Parathyroid adenoma (tissue), 2 donors: ENCODE results near the gene JAK1.
A peak's percentile ranks its signal among the peaks of the same experiment; 100 is the strongest.

Source experiments
- H2AFZ ChIP-seq: fragments of 300-600 bp; sonication (generic); one replicate; pipeline ENCODE4 v1.7.0; 2017; ENCODE audit warnings: antibody characterized with exemption, mild to moderate bottlenecking
- H3K27ac ChIP-seq: fragments of 300-600 bp; sonication (generic); one replicate; pipeline ENCODE4 v1.7.0; 2017
- H3K27me3 ChIP-seq: fragments of 300-600 bp; sonication (generic); one replicate; pipeline ENCODE4 v1.7.0; 2017; ENCODE audit warnings: low read length; ENCODE audit not compliant: control insufficient read depth, insufficient read depth
- H3K36me3 ChIP-seq: fragments of 300-600 bp; sonication (generic); one replicate; pipeline ENCODE4 v1.7.0; 2017; ENCODE audit warnings: low read length; ENCODE audit not compliant: control insufficient read depth, insufficient read depth
- H3K4me1 ChIP-seq: fragments of 300-600 bp; sonication (generic); one replicate; pipeline ENCODE4 v1.7.0; 2017; ENCODE audit warnings: control low read depth
- H3K4me2 ChIP-seq: fragments of 300-600 bp; sonication (generic); one replicate; pipeline ENCODE4 v1.7.0; 2017; ENCODE audit warnings: low read length
- H3K4me3 ChIP-seq: fragments of 300-600 bp; sonication (generic); one replicate; pipeline ENCODE4 v1.7.0; 2017; ENCODE audit warnings: low read depth, low read length
- H3K79me2 ChIP-seq: fragments of 300-600 bp; sonication (generic); one replicate; pipeline ENCODE4 v1.7.0; 2017; ENCODE audit warnings: control low read depth
- H3K9ac ChIP-seq: fragments of 300-600 bp; sonication (generic); one replicate; pipeline ENCODE4 v1.7.0; 2017; ENCODE audit warnings: mild to moderate bottlenecking
- H3K9me3 ChIP-seq: fragments of 300-600 bp; sonication (generic); one replicate; pipeline ENCODE4 v1.7.0; 2017; ENCODE audit warnings: low read length; ENCODE audit not compliant: control insufficient read depth
- CTCF ChIP-seq: fragments of 300-600 bp; sonication (generic); IDR thresholded peaks from one replicate; pipeline ENCODE4 v1.7.0; 2017; ENCODE audit warnings: antibody characterized with exemption, mild to moderate bottlenecking
- donor health status: primary hyperparathyroidism.

Gene JAK1

GRCh38 chr1:64984737-64985136, 18.4 kb upstream of the JAK1 start:
- Histone ChIP-seq H3K79me2 (no peaks in the 10 kb centered on the region), H3K9ac (no peak overlapping the region), H3K4me3 (no peak overlapping the region), H3K4me1 (no peaks in the 10 kb centered on the region), H3K36me3 (no peaks in the 10 kb centered on the region), H2AFZ (no peak overlapping the region), H3K27me3 (no peaks in the 10 kb centered on the region), H3K4me2 (no peak overlapping the region), H3K27ac (no peak overlapping the region), H3K9me3 (no peaks in the 10 kb centered on the region)
- no peak for TF ChIP-seq CTCF

GRCh38 chr1:64984106-64984505, 17.8 kb upstream of the JAK1 start:
- TF ChIP-seq CTCF, result no peak
- H3K36me3 ChIP-seq, result no peaks in the 10 kb centered on the region
- no peaks in the 10 kb centered on the region for H3K79me2 ChIP-seq
- peak overlapping the region; percentile 19 for H3K4me3 ChIP-seq
- H3K27me3 ChIP-seq, result no peaks in the 10 kb centered on the region
- no peaks in the 10 kb centered on the region for H3K9me3 ChIP-seq
- no peak overlapping the region for H3K27ac ChIP-seq
- no peak overlapping the region for H3K4me2 ChIP-seq
- no peak overlapping the region for H3K9ac ChIP-seq
- H2AFZ ChIP-seq, result no peak overlapping the region
- H3K4me1 ChIP-seq, result no peaks in the 10 kb centered on the region

- H3K27me3 ChIP-seq, result no peaks in the 10 kb centered on the region
- no peaks in the 10 kb centered on the region for H3K4me1 ChIP-seq
- TF ChIP-seq CTCF, result no peak
- no peaks in the 10 kb centered on the region for H3K36me3 ChIP-seq
- peak overlapping the region; percentile 48 for H3K4me2 ChIP-seq
- H2AFZ ChIP-seq, result peak overlapping the region; percentile 11
- peak overlapping the region; percentile 19 for H3K4me3 ChIP-seq
- H3K79me2 ChIP-seq, result no peaks in the 10 kb centered on the region
- peak overlapping the region; percentile 62 for H3K27ac ChIP-seq
- no peaks in the 10 kb centered on the region for H3K9me3 ChIP-seq
- no peak overlapping the region for H3K9ac ChIP-seq
Measured at GRCh38 chr1:64983110-64983509, 16.8 kb upstream of the JAK1 start.

GRCh38 chr1:64981601-64982533, 15.5 kb upstream of the JAK1 start:
- no peak overlapping the region for H2AFZ ChIP-seq
- H3K9ac ChIP-seq, result no peak overlapping the region
- no peaks in the 10 kb centered on the region for H3K36me3 ChIP-seq
- no peak overlapping the region for H3K4me3 ChIP-seq
- no peak overlapping the region for H3K27ac ChIP-seq
- no peaks in the 10 kb centered on the region for H3K9me3 ChIP-seq
- H3K79me2 ChIP-seq, result no peaks in the 10 kb centered on the region
- H3K4me2 ChIP-seq, result no peak overlapping the region
- TF ChIP-seq CTCF, result no peak
- no peaks in the 10 kb centered on the region for H3K4me1 ChIP-seq
- no peaks in the 10 kb centered on the region for H3K27me3 ChIP-seq
